ENCODE data around the gene GRAMD2B. TPM values are rescaled to one million over a fixed set of nuclear protein-coding genes. Genes with fewer than 3 reads are reported as not detected.

Gene GRAMD2B
- total RNA-seq, 1 experiment from 2014 or later: 6.7 TPM

GRCh38 chr5:126455264-126455663 is 32.1 kb downstream of the GRAMD2B start:
- H4K20me1 ChIP-seq (ENCODE audit: control insufficient read depth, insufficient read depth, insufficient read length): no peaks in the 10 kb centered on the region
- H3K9me3 Mint-ChIP-seq: no peaks in the 10 kb centered on the region
- H4K8ac ChIP-seq (replicated peaks; ENCODE audit: insufficient read length, low read depth, low read length): no peak overlapping the region
- no peak overlapping the region for H3K14ac ChIP-seq (ENCODE audit: insufficient read depth, low read length)
- H2AK5ac ChIP-seq (ENCODE audit: insufficient read length, low read length): no peak overlapping the region
- H4K91ac ChIP-seq (ENCODE audit: insufficient read length, low read depth, low read length): no peak overlapping the region
- H3K4me3 Mint-ChIP-seq: no peak overlapping the region
- H2BK120ac ChIP-seq (ENCODE audit: low read depth, low read length, poor library complexity, severe bottlenecking): no peak overlapping the region
- no peak for TF ChIP-seq CTCF (conservative IDR thresholded peaks at IDR 0.05)
- peaks cover 1% of the 10 kb centered on the region in 2 experiments; a peak in 3 of 4 replicates for H3K4me1 Mint-ChIP-seq
- H3K27ac ChIP-seq (ENCODE audit: insufficient read length, low read depth, low read length): no peak overlapping the region
- H2BK5ac ChIP-seq (ENCODE audit: insufficient read length, low read length): no peak overlapping the region
- H3K79me2 ChIP-seq (ENCODE audit: insufficient read depth, low read length): no peaks in the 10 kb centered on the region; the same call in 1 of the 2 replicates
- H3K9me3 ChIP-seq (ENCODE audit: control insufficient read depth, low read depth, low read length): no peaks in the 10 kb centered on the region
- H3K9ac ChIP-seq (ENCODE audit: extremely low read depth, insufficient read length, low read length): no peak overlapping the region
- no peak overlapping the region for H4K5ac ChIP-seq (ENCODE audit: insufficient read length, low read depth, low read length)
- H3K27me3 Mint-ChIP-seq (ENCODE audit: low read depth): no peaks in the 10 kb centered on the region
- H3T11ph ChIP-seq (ENCODE audit: low read length): no peak overlapping the region
- H3K27me3 ChIP-seq (ENCODE audit: insufficient read depth, low read length): no peaks in the 10 kb centered on the region
- H2BK15ac ChIP-seq (ENCODE audit: low read depth, low read length): no peak overlapping the region
- H3K4ac ChIP-seq (ENCODE audit: low read depth, low read length): no peak overlapping the region
- no peak overlapping the region for H3K4me2 ChIP-seq (ENCODE audit: insufficient read depth, insufficient read length, low read length)
- H3K23ac ChIP-seq (ENCODE audit: insufficient read length, low read depth, low read length): no peak overlapping the region
- no peak overlapping the region for H3K18ac ChIP-seq (ENCODE audit: insufficient read length, low read depth, low read length)
- H2BK12ac ChIP-seq (ENCODE audit: insufficient read length, low read depth, low read length): no peak overlapping the region
- H3K4me1 ChIP-seq (ENCODE audit: insufficient read depth, low read length): no peaks in the 10 kb centered on the region
- H3K27ac Mint-ChIP-seq: no peak overlapping the region
- H3K56ac ChIP-seq (ENCODE audit: insufficient read length, low read depth, low read length): no peak overlapping the region
- peaks cover 0 to 10% (median 8%) of the 10 kb centered on the region in 3 experiments; a peak in 3 of 7 replicates for H3K36me3 Mint-ChIP-seq (ENCODE audit: insufficient read depth in 1 of 3, low read depth in 3 of 3)
- no peak overlapping the region for H2BK20ac ChIP-seq (ENCODE audit: low read depth, low read length, poor library complexity, severe bottlenecking)
- no peak overlapping the region for H2AFZ ChIP-seq (ENCODE audit: low read length)
- no peak for DNase-seq
- H3K23me2 ChIP-seq (ENCODE audit: insufficient read length, low read depth, low read length, poor library complexity, severe bottlenecking): no peaks in the 10 kb centered on the region
- H3K79me1 ChIP-seq (ENCODE audit: insufficient read depth, low read depth, low read length, poor library complexity, severe bottlenecking): peaks cover 2% of the 10 kb centered on the region
